Measurements from ENCODE around the gene PBX3. TPM values are rescaled to one million over a fixed set of nuclear protein-coding genes. Genes with fewer than 3 reads are reported as not detected.

PBX3 gene
- total RNA-seq, 1 experiment from 2014 or later = 27.2 TPM

- DNase-seq (ENCODE audit: low spot score) = no peak
Observed at GRCh38 chr9:125748446-125749099, 1.4 kb downstream of the PBX3 start.

GRCh38 chr9:125749287-125749935 is 2.2 kb downstream of the PBX3 start:
- DNase-seq (ENCODE audit: low spot score) = no peak

GRCh38 chr9:125749951-125750626 is 2.9 kb downstream of the PBX3 start:
- DNase-seq (ENCODE audit: low spot score) = no peak

GRCh38 chr9:125750627-125751011 is 3.4 kb downstream of the PBX3 start:
- no peak for DNase-seq (ENCODE audit: low spot score)

- no peak for DNase-seq (ENCODE audit: low spot score)
Observed at GRCh38 chr9:125752070-125752628, 5.0 kb downstream of the PBX3 start.

GRCh38 chr9:125754096-125754495 is 6.9 kb downstream of the PBX3 start:
- no peak for DNase-seq (ENCODE audit: low spot score)

GRCh38 chr9:125755340-125755739 is 8.2 kb downstream of the PBX3 start:
- DNase-seq (ENCODE audit: low spot score) = no peak

GRCh38 chr9:125756518-125756917 is 9.3 kb downstream of the PBX3 start:
- DNase-seq (ENCODE audit: low spot score) = no peak

- DNase-seq (ENCODE audit: low spot score) = no peak
Observed at GRCh38 chr9:125757834-125758233, 10.7 kb downstream of the PBX3 start.

GRCh38 chr9:125758986-125759763 is 12.0 kb downstream of the PBX3 start:
- no peak for DNase-seq (ENCODE audit: low spot score)

- no peak for DNase-seq (ENCODE audit: low spot score)
Observed at GRCh38 chr9:125759764-125760129, 12.6 kb downstream of the PBX3 start.

GRCh38 chr9:125760537-125760936 is 13.4 kb downstream of the PBX3 start:
- DNase-seq (ENCODE audit: low spot score) = no peak

GRCh38 chr9:125761676-125762450 is 14.7 kb downstream of the PBX3 start:
- DNase-seq (ENCODE audit: low spot score) = no peak

- DNase-seq (ENCODE audit: low spot score) = peak; percentile 15
Observed at GRCh38 chr9:125763394-125763801, 16.2 kb downstream of the PBX3 start.

GRCh38 chr9:125764198-125764597 is 17.0 kb downstream of the PBX3 start:
- no peak for DNase-seq (ENCODE audit: low spot score)

- no peak for DNase-seq (ENCODE audit: low spot score)
Observed at GRCh38 chr9:125766468-125767221, 19.5 kb downstream of the PBX3 start.

- no peak for DNase-seq (ENCODE audit: low spot score)
Observed at GRCh38 chr9:125767349-125767748, 20.2 kb downstream of the PBX3 start.

- no peak for DNase-seq (ENCODE audit: low spot score)
Observed at GRCh38 chr9:125768803-125769202, 21.6 kb downstream of the PBX3 start.

GRCh38 chr9:125771037-125771436 is 23.9 kb downstream of the PBX3 start:
- DNase-seq (ENCODE audit: low spot score) = no peak

- no peak for DNase-seq (ENCODE audit: low spot score)
Observed at GRCh38 chr9:125772740-125773139, 25.6 kb downstream of the PBX3 start.

Measured in HT-29 (cell line).